HG02981 (cell line): ENCODE data around the gene GNG12.

Experiments used
- ATAC-seq: cut with Tn5 transposase; IDR thresholded peaks from one replicate; pipeline ENCODE4 v1.9.1; 2021; ENCODE audit warnings: mild to moderate bottlenecking, moderate library complexity; ENCODE audit not compliant: unreplicated experiment

Gene GNG12

GRCh38 chr1:67788238-67788790 is 45.0 kb downstream of the GNG12 start:
- ATAC-seq = no peak

- no peak for ATAC-seq
Observed at GRCh38 chr1:67787746-67788145, 45.5 kb downstream of the GNG12 start.

GRCh38 chr1:67785847-67786753 is 47.2 kb downstream of the GNG12 start:
- no peak for ATAC-seq

- no peak for ATAC-seq
Observed at GRCh38 chr1:67784545-67785186, 48.6 kb downstream of the GNG12 start.

GRCh38 chr1:67780637-67781036 is 52.6 kb downstream of the GNG12 start:
- no peak for ATAC-seq

GRCh38 chr1:67777440-67777839 is 55.8 kb downstream of the GNG12 start:
- no peak for ATAC-seq

- ATAC-seq = no peak
Observed at GRCh38 chr1:67777016-67777415, 56.3 kb downstream of the GNG12 start.

GRCh38 chr1:67773462-67773861 is 59.8 kb downstream of the GNG12 start:
- ATAC-seq = no peak

- no peak for ATAC-seq
Observed at GRCh38 chr1:67771749-67772148, 61.5 kb downstream of the GNG12 start.

- ATAC-seq = no peak
Observed at GRCh38 chr1:67771152-67771551, 62.1 kb downstream of the GNG12 start.

- no peak for ATAC-seq
Observed at GRCh38 chr1:67769633-67770256, 63.5 kb downstream of the GNG12 start.

- ATAC-seq = no peak
Observed at GRCh38 chr1:67768480-67768879, 64.8 kb downstream of the GNG12 start.

GRCh38 chr1:67767103-67767782 is 66.0 kb downstream of the GNG12 start:
- ATAC-seq = no peak

- no peak for ATAC-seq
Observed at GRCh38 chr1:67766141-67766978, 66.9 kb downstream of the GNG12 start.

- ATAC-seq = no peak
Observed at GRCh38 chr1:67764633-67765032, 68.6 kb downstream of the GNG12 start.

GRCh38 chr1:67761730-67762129 is 71.5 kb downstream of the GNG12 start:
- no peak for ATAC-seq

GRCh38 chr1:67761091-67761490 is 72.2 kb downstream of the GNG12 start:
- ATAC-seq = no peak

GRCh38 chr1:67760030-67760821 is 73.0 kb downstream of the GNG12 start:
- peak; percentile 100 for ATAC-seq

- peak; percentile 29 for ATAC-seq
Observed at GRCh38 chr1:67759692-67760029, 73.6 kb downstream of the GNG12 start.
